Measurements from ENCODE around the gene DLL4. TPM values are rescaled to one million over a fixed set of nuclear protein-coding genes. Genes with fewer than 3 reads are reported as not detected.
A peak's percentile ranks its signal among the peaks of the same experiment; 100 is the strongest.

Gene DLL4
- total and polyA plus RNA-seq, 10 of the 15 experiments (the other 5 are each of a cell fraction or from before 2014, with no cell fraction given): 0.04 to 0.16 (median 0.09) TPM; not detected in 6

- TF ChIP-seq ZNF687 (IDR thresholded peaks at IDR 0.05) (peak; percentile 34; the same call in 1 of the 2 replicates), POLR2A (IDR thresholded peaks at IDR 0.05; ENCODE audit: low read depth, low read length) (no peak), RAD51 (IDR thresholded peaks at IDR 0.05) (no peak), KLF5 (IDR thresholded peaks at IDR 0.05; ENCODE audit: partially characterized antibody) (no peak), CHD4 (IDR thresholded peaks at IDR 0.05) (no peak), BCL3 (IDR thresholded peaks at IDR 0.05; ENCODE audit: borderline replicate concordance, insufficient read depth, low read depth, low read length, poor library complexity, severe bottlenecking) (peak; percentile 20), YY1 (IDR thresholded peaks at IDR 0.05; ENCODE audit: low read depth, low read length) (no peak), ZNF274 (IDR thresholded peaks at IDR 0.05; ENCODE audit: insufficient read depth, insufficient read length) (no peak), SKIL (IDR thresholded peaks at IDR 0.05; ENCODE audit: low read depth, poor library complexity, severe bottlenecking) (peak; percentile 50), PAX8 (IDR thresholded peaks at IDR 0.05) (no peak), TCF3 (IDR thresholded peaks at IDR 0.05; ENCODE audit: borderline replicate concordance, insufficient read depth, low read depth, low read length) (no peak), CUX1 (IDR thresholded peaks at IDR 0.05; ENCODE audit: insufficient replicate concordance, low read depth, low read length) (no peak), CHD2 (IDR thresholded peaks at IDR 0.05; ENCODE audit: borderline replicate concordance, low read depth, low read length) (no peak), NFIC (IDR thresholded peaks at IDR 0.05; ENCODE audit: low read depth, low read length) (no peak), HDAC6 (IDR thresholded peaks at IDR 0.05; ENCODE audit: unreplicated experiment) (no peak), TAF1 (IDR thresholded peaks at IDR 0.05; ENCODE audit: borderline replicate concordance, low read depth, low read length) (no peak), NBN (IDR thresholded peaks at IDR 0.05) (peak; percentile 82; the same call in 1 of the 2 replicates), IRF3 (IDR thresholded peaks at IDR 0.05) (no peak)
These were observed 49.5 kb upstream of the DLL4 start (continued) for GRCh38 chr15:40879609-40880008.

Data from GM12878 (cell line).